ENCODE measurements around the gene TSR3. TPM values are rescaled to one million over a fixed set of nuclear protein-coding genes. Genes with fewer than 3 reads are reported as not detected.

Gene TSR3
- total and polyA plus RNA-seq, 2 of the 13 experiments (the other 11 are each of a cell fraction or from before 2014, with no cell fraction given), result 24.2 to 51.0 TPM

DNA sequence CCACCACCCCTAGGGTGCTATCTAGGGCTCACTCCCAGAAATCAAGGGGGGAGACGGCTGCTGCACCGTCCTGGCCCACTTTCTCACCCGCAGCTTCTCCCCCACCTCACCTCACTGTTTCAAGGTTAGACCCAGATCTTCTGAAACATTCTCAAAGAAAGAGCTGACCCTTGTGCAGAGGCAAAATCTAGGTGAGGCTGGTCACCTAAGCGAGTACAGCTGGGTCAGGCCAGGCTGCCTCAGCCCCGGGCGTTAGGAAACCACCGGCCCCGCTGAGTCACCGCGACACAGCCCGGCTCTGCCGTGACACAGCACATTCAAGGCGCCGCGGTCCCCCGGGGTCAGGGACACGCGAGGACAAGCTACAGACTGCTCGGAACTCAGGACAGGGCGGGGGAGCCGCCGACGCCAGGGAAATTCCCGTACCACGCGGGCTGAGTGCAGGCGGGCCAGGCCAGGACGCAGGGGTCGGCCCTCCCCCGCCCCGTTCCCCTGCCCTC is 27.2 kb upstream of the TSR3 start (continued):
- TF ChIP-seq NFE2L2 (IDR thresholded peaks at IDR 0.05; ENCODE audit: low read length) (peak; percentile 96), ZNF891 (CRISPR knock-in tag; IDR thresholded peaks at IDR 0.05) (no peak), SKI (IDR thresholded peaks at IDR 0.05; ENCODE audit: partially characterized antibody) (peak; percentile 50), NR3C1 (CRISPR knock-in tag; IDR thresholded peaks at IDR 0.05) (no peak), TGIF2 (CRISPR knock-in tag; IDR thresholded peaks at IDR 0.05) (peak; percentile 68; the same call in 1 of the 2 replicates), ZNF550 (CRISPR knock-in tag; IDR thresholded peaks at IDR 0.05; ENCODE audit: borderline replicate concordance) (no peak), POGZ (CRISPR knock-in tag; IDR thresholded peaks at IDR 0.05) (no peak), KLF16 (CRISPR knock-in tag; IDR thresholded peaks at IDR 0.05) (peak in 1 of 2 experiments; percentile 61; a peak in 2 of 4 replicates), WIZ (CRISPR knock-in tag; IDR thresholded peaks at IDR 0.05) (no peak), ZNF557 (CRISPR knock-in tag; IDR thresholded peaks at IDR 0.05) (no peak), HHEX (CRISPR knock-in tag; IDR thresholded peaks at IDR 0.05) (no peak), BORCS8-MEF2B (CRISPR knock-in tag; IDR thresholded peaks at IDR 0.05) (peak; percentile 43; the same call in 1 of the 2 replicates), PITX1 (CRISPR knock-in tag; IDR thresholded peaks at IDR 0.05) (no peak), MAFK (conservative IDR thresholded peaks at IDR 0.05 in 1 of 2, IDR thresholded peaks at IDR 0.05 in 1 of 2; ENCODE audit: low read length in 2 of 2) (peak; percentile 84 to 98), ISL2 (CRISPR knock-in tag; IDR thresholded peaks at IDR 0.05) (no peak), ATF7 (IDR thresholded peaks at IDR 0.05) (no peak), ATF7 (CRISPR knock-in tag; IDR thresholded peaks at IDR 0.05) (no peak)
- TF ChIP-seq, protein P1, sequence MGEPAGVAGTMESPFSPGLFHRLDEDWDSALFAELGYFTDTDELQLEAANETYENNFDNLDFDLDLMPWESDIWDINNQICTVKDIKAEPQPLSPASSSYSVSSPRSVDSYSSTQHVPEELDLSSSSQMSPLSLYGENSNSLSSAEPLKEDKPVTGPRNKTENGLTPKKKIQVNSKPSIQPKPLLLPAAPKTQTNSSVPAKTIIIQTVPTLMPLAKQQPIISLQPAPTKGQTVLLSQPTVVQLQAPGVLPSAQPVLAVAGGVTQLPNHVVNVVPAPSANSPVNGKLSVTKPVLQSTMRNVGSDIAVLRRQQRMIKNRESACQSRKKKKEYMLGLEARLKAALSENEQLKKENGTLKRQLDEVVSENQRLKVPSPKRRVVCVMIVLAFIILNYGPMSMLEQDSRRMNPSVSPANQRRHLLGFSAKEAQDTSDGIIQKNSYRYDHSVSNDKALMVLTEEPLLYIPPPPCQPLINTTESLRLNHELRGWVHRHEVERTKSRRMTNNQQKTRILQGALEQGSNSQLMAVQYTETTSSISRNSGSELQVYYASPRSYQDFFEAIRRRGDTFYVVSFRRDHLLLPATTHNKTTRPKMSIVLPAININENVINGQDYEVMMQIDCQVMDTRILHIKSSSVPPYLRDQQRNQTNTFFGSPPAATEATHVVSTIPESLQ (CRISPR knock-in tag; conservative IDR thresholded peaks at IDR 0.05), result no peak
- TF ChIP-seq, protein P2, sequence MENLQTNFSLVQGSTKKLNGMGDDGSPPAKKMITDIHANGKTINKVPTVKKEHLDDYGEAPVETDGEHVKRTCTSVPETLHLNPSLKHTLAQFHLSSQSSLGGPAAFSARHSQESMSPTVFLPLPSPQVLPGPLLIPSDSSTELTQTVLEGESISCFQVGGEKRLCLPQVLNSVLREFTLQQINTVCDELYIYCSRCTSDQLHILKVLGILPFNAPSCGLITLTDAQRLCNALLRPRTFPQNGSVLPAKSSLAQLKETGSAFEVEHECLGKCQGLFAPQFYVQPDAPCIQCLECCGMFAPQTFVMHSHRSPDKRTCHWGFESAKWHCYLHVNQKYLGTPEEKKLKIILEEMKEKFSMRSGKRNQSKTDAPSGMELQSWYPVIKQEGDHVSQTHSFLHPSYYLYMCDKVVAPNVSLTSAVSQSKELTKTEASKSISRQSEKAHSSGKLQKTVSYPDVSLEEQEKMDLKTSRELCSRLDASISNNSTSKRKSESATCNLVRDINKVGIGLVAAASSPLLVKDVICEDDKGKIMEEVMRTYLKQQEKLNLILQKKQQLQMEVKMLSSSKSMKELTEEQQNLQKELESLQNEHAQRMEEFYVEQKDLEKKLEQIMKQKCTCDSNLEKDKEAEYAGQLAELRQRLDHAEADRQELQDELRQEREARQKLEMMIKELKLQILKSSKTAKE (CRISPR knock-in tag; IDR thresholded peaks at IDR 0.05; ENCODE audit: borderline replicate concordance), result no peak
- TF ChIP-seq, protein P3, sequence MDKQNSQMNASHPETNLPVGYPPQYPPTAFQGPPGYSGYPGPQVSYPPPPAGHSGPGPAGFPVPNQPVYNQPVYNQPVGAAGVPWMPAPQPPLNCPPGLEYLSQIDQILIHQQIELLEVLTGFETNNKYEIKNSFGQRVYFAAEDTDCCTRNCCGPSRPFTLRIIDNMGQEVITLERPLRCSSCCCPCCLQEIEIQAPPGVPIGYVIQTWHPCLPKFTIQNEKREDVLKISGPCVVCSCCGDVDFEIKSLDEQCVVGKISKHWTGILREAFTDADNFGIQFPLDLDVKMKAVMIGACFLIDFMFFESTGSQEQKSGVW (CRISPR knock-in tag; IDR thresholded peaks at IDR 0.05; ENCODE audit: borderline replicate concordance), result no peak
- TF ChIP-seq, protein P4, sequence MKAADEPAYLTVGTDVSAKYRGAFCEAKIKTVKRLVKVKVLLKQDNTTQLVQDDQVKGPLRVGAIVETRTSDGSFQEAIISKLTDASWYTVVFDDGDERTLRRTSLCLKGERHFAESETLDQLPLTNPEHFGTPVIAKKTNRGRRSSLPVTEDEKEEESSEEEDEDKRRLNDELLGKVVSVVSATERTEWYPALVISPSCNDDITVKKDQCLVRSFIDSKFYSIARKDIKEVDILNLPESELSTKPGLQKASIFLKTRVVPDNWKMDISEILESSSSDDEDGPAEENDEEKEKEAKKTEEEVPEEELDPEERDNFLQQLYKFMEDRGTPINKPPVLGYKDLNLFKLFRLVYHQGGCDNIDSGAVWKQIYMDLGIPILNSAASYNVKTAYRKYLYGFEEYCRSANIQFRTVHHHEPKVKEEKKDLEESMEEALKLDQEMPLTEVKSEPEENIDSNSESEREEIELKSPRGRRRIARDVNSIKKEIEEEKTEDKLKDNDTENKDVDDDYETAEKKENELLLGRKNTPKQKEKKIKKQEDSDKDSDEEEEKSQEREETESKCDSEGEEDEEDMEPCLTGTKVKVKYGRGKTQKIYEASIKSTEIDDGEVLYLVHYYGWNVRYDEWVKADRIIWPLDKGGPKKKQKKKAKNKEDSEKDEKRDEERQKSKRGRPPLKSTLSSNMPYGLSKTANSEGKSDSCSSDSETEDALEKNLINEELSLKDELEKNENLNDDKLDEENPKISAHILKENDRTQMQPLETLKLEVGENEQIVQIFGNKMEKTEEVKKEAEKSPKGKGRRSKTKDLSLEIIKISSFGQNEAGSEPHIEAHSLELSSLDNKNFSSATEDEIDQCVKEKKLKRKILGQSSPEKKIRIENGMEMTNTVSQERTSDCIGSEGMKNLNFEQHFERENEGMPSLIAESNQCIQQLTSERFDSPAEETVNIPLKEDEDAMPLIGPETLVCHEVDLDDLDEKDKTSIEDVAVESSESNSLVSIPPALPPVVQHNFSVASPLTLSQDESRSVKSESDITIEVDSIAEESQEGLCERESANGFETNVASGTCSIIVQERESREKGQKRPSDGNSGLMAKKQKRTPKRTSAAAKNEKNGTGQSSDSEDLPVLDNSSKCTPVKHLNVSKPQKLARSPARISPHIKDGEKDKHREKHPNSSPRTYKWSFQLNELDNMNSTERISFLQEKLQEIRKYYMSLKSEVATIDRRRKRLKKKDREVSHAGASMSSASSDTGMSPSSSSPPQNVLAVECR (CRISPR knock-in tag; IDR thresholded peaks at IDR 0.05; ENCODE audit: borderline replicate concordance), result peak; percentile 89
